Amygdala (tissue), 56 donors: ENCODE data around the gene PIGN.
"Not testable (repeated sequence)": the region's sequence is repeated elsewhere in the genome, so short reads cannot be mapped to it uniquely, and the experiment has no call there.

Source experiments
- DNase-seq, 56 donors: peaks; one replicate each; lab custom pipeline; 2025; lab: John Stamatoyannopoulos, UW

Gene PIGN

DNA sequence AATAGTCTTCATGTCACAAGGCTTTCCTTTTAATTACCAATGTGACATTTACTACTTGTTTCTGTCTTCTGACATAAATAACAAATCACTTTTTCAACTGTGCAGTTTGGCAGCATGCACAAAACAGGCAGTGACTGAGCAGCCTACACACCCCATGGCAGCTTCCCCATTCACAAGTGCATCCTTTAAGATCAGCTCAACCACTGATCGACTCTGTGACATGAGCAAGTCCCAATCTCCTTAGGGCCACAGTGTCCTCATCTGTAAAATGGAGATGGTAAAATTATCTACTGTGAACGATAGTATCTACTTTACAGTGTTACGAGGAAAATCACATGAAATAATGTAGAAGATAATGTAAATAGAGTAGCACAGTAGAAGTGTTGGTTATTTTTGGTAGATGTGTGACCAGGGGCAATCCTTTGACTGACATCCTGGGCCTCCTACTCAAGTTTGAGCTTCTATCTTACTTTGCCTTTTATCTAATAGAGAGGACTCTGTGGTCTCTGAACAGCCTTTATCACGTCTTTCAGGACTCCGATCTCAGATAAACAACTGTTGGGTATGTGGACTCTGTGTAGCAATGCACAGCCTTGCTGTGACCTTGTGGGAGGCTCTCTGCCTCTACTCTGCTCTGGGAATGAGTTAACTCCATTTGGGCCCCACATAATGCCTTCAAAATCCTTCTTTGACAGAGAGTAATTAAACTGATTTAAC, 120.6 kb downstream of the PIGN start:
- DNase-seq: no peak

DNA sequence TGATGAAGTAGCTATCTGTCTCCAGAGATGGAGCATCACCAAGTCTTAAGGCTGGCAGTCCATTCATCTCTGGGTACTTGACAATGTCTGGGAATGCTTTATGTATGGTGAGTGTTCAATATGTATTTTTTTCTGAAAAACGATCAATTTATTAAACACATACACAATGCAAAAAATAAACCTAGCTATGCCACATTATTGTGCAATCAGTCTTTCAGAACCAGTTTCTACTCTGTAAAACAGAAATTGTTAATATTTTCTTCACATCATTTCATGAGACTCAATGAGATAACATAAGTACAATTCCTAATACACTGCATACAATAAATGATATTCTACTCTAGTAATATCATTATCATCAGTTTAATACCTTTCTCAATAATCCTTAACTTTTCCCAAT, 122.5 kb downstream of the PIGN start:
- no peak for DNase-seq

DNA sequence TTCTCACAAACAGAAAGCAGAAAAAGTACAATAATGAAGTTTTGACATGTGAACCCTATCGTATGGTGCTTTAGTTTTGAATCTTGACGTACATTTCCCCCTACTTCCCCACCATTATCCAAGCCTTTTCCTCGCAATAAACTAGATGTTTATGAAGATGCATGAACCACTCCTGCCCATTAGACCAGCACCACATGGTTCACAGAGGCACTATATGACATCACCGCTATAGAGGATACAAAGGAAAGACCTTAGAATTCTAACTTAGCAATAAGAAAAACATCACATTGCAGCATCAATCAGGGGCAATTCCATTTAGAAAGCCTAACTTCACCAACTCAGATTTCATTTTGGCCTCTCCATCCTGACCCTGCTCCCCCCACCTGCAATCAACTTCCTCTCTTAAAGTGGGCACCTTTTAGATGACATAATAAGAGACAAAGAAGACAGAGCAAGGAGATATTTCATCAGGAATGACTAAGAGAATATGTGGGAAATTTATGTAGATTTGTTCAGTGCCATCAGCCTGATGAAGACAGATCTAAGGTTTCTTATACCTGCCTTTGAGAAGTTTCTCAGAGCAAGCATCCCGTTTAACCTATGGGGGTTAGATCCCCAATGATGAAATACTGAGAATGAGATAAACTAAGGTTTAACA, 124.9 kb downstream of the PIGN start:
- DNase-seq: no peak

DNA sequence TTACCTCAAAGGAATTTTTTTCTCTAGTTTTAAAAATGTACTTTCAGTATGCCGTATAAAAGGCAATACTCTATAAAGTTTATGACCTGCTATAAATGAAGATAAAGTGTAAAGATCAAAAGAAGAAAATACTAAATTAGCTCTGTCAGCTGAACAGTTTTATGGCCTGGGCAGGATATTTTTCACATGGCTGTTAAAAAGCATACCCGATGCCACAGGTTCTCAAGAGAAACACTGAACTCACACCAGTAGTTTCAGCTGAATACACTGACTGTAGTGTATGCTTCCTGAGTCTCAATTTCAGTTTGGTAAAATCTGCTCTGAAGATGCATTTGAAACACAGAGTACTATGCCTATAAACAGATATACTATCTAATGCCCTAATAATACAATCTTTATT, 126.0 kb downstream of the PIGN start:
- DNase-seq: no peak

GRCh38 chr18:62054929-62055498, 131.8 kb downstream of the PIGN start:
- DNase-seq: no peak

DNA sequence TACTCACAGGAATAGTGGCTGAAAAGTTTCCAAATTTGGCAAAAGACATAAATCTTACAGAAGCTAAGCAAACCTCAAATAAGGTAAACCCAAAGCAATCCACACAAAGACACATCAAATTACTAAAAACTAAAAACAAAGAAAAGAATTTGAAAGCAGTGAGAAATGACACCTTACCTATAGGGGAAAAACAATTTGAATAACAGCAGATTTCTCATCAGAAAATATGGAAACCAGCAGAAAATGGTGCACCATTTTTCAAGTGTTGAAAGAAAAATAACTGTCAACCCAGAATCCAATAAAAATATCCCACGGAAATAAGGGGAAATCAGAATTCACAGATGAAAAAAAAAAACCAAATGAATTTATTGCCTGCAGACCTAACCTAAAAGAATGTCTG, 138.6 kb downstream of the PIGN start:
- DNase-seq: no peak

DNA sequence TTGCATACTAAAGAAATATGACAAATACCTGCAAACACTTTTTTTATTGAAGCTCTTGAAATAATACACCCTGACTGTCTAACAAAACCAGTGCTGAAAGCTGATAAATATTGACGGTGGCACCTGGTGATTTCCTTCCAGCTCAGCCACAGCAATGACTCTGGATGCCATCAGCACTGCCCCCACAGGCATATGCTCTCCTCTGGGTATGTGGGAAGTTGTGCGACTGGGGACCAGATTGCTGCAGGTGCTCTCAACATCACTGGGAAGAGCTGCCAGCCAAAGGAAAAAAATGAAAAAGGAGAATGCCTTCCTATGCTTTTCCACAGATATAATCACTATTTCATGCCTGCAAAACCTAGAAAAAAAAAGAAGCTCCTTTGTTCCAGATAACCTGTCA, 141.5 kb downstream of the PIGN start:
- peak in 11 of 56 donors; percentile 2 to 20 (median 10) for DNase-seq

GRCh38 chr18:62044490-62045000, 142.3 kb downstream of the PIGN start:
- no peak for DNase-seq

DNA sequence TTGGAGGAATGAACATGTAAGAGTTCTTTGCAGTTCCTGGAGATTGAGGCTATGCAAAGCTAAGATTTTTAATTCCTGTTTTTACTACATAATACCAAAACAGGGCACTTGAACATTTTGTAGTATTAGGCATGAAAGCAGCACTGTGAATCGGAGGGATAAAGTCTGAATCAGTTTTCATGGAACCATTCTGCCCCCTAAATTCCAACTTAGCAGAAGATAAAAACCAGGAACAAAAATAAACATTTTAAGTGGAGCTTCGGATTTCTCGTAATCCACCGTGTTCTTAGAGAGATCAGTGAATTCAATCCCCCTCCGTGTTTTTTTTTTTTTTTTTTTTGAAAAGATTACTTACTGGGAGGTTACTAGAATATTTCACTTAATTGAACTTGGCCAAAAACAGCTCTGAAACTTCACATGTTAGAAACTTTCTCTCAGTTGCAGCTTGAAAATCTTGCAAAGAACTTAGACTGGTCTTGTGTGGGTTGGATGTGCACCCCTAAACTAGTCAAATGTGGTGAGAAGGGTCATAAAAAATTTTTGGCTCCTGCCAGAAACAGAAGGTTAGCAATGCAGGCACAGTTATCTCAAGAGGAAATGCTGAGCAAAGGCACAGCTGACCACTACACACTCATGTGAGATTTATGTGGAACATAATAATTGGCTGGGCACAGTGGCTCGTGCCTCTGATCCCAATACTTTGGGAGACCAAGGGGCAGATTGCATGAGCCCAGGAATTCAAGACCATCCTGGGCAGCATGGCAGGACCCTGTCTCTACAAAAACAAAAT, 148.7 kb downstream of the PIGN start:
- DNase-seq: no peak

- no peak for DNase-seq
Measured at GRCh38 chr18:62037012-62037742, 149.7 kb downstream of the PIGN start.

DNA sequence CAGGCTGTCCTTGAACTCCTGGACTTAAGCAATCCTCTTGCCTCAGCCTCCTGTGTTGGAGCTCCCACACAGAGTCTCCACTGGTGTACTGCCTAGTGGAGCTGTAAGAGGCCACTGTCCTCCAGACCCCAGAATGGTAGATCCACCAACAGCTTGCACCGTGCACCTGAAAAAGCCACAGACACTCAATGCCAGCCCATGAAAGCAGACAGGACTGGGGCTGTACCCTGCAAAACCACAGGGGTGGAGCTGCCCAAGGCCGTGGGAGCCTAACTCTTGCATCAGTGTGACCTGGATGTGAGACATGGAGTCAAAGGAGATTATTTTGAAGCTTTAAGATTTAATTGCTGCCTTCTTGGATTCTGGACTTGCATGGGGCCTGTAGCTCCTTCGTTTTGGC, 152.6 kb downstream of the PIGN start:
- not testable (repeated sequence) for DNase-seq

DNA sequence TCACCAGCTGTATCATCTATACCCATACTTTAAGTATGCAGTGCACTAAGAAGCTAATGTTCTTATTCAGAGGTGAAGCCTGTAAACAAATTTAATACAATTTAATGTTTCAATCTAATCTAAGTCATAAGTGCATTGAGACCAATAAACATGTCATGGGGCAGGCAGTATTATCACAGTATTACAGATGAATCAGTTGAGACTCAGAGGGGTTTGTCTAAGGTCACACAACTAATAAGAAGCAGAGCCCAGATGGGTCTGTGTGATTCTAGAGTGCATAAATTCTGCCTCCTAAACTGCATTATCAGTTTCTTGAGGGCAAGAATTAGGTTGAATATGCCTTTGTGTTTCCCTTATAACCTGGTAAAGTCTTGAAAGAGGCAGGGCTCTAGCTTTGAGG, 153.1 kb downstream of the PIGN start:
- no peak for DNase-seq

GRCh38 chr18:62033207-62033606, 153.6 kb downstream of the PIGN start:
- no peak for DNase-seq

DNA sequence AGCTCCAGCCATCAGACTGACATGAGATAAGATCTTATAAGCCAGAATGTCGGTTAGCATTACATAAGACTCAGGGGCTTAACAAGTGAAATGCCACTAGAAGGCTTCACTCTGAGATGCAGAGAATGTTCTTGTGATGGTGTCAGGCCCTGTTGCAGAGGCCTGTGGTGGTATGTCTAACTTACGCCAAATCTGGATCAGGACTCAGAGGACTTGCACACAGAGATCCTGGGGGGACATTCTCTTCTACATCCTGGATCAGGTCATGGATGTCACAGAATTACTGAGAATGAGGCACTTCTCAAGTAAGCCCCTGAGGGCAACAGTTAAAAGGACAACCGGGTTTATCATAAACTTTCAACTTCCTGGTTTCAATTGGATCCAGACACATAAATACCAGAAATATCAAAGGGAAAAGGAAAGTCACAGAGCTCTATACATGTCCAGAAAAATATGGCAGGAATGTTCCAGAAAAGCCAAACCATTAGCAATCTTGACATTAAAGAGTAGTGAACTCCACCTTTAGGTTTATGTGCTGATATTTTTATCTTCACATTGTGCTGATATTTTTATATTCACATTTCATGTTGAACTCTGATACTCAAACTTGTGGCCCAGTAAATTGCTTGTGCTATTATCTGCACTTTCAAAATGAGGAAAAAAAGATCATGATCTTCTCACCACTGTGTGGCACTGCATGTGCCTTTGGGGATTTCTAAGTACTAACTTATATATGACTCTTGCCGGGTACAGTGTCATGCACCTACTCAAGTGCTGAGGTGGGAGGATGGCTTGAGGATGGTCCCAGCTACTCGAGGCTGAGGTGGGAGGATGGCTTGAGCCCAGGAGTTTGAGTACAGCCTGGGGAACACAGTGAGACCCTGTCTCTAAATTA, 156.5 kb downstream of the PIGN start:
- DNase-seq: no peak

GRCh38 chr18:62028715-62029114, 158.1 kb downstream of the PIGN start:
- DNase-seq: no peak

- DNase-seq: no peak
Measured at GRCh38 chr18:62027914-62028520, 158.8 kb downstream of the PIGN start.

DNA sequence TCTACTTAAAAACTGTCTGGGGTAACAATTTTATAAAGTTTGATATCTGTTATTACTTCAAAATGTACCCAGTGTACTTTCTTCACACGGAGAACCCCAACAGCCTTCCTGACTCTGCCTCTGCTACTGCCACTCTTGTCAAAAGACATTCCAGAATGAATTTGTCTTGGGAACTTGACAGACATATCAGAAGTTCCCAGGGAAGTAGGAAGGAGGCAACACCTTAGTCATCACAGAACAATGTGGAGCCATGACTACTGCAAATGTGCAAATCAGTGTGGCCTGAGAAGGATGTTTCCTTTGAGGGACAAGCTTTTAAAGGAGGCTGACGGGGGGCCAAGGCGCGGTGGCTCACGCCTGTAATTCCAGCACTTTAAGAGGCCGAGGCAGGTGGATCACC, 160.3 kb downstream of the PIGN start:
- DNase-seq: no peak

DNA sequence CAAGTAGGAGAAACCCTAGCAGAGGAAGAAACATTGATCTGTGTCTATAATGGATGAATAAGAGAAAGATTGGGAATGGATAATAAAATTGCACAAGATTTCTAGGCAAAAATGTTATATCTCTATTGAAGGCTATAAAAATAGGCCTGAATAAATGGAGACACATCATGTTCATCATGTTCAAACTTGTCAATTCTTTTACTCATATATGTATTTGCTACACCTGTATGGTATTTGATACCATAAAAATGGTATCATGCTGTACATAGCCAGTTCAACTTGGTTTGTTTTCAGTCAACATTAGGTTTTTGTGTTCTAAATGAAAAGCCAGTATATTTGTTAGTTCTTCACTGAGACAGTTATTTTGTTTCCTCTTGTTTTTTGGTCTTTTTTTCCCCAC, 161.9 kb downstream of the PIGN start:
- DNase-seq: no peak

DNA sequence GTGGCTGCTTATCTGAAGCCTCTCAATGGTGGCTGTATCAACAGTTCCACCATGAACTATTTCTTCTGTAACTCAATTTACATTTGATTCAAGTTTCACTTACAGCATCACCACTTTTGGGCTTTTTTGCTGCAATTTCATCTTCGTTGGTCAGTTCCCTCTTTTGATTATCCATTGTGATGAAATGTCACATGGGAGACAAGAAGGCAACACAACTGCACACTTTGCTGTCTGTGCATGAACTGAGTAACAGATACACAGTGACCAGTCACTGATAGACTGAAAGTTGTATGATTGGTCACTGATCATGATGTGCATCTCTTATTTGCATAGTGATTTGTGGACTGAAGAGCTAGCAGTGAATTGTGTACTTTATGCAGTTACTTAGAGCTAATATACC, 163.3 kb downstream of the PIGN start:
- no peak for DNase-seq
